Measurements from ENCODE around the gene PAPLN.

The PAPLN gene

DNA sequence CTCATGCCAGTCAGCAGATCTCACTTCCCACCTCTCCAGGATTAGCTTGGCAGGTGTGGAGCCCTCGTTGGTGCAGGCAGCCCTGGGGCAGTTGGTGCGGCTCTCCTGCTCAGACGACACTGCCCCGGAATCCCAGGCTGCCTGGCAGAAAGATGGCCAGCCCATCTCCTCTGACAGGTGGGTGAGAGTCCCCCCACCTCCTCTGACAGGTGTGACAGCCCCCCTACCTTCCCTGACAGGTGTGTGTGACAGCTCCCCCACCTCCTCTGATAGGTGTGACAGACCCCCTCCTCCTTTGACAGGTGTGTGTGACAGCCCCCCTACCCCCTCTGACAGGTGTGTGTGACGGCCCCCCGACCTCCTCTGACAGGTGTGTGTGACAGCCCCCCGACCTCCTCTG, 26.3 kb downstream of the PAPLN start:
- DNase-seq: no peak

DNA sequence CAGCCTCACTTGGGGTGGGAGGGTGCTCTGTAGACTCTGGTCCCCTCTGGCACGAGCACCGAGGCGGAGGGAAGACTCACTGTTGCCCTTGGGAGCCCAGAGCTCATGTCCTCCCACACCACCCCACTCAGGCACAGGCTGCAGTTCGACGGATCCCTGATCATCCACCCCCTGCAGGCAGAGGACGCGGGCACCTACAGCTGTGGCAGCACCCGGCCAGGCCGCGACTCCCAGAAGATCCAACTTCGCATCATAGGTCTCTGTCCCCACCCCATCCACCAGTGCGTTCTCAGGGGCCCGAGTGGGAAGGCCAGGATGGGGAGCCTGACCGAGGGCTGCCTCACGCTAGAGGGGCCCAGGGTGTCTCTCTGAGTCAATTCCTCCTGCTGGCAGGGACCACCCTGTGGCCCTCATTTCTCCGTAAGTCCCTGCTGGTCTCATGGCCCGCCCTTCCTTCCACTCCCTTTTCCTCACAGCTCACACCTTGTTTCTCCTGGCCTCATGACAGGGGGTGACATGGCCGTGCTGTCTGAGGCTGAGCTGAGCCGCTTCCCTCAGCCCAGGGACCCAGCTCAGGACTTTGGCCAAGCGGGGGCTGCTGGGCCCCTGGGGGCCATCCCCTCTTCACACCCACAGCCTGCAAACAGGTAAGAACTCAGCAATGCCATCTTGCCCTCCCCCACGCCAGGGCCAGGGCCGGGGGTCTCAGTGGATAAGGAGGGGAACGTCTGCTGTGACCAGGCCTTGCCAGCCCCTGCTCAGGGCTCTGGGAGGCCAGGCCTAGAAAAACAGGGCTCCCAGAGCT, 27.0 kb downstream of the PAPLN start:
- DNase-seq: no peak

DNA sequence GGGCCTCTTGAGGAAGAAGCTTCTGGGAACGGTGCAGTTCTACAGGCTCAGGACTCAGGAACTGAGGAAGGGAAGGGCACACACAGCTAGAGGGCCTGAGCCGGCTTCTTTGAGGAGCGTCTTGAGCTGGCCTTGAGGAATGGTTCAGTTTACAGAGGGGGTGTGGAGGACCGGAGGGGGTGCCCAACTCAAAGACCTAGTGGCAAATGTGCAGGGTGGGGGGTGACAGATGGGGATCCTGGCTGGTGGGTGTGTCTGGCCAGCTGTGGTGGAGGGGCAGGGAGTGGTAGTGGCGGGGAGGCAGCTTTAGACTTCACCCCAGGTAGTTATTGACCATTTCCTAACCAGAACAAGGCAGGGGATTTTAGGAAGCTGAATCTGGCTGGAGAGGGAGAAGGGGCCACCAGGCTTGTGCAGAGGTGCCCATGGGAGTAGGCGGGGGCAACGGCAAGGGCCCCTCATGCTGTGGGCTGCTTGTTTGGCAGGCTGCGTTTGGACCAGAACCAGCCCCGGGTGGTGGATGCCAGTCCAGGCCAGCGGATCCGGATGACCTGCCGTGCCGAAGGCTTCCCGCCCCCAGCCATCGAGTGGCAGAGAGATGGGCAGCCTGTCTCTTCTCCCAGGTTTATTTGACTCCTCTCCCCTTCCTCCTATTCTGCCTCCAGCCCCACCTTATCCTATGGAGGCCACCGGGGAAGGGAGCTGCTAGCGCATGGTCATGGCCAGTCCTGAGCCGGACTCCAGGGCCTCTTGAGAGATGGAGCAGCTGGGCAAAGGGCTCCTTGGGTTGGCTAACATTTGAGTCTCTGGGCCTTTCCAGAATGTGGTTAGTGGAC, 27.8 kb downstream of the PAPLN start:
- DNase-seq: no peak

DNA sequence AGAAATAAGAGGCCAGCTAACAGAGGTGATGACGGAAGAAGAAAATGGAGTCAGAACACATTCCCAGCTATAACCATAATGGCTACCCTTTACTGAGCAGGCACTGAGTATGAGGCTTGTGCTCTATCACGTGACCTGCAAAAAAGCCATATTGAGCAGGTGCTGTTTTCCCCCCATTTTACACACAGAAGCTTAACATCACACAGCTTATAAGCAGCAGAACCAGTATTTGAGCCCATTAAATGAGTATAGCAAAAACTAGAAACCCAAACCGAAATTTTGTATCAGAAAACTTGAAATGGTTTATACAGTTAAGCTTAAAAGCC, 28.4 kb downstream of the PAPLN start:
- no peak for DNase-seq

DNA sequence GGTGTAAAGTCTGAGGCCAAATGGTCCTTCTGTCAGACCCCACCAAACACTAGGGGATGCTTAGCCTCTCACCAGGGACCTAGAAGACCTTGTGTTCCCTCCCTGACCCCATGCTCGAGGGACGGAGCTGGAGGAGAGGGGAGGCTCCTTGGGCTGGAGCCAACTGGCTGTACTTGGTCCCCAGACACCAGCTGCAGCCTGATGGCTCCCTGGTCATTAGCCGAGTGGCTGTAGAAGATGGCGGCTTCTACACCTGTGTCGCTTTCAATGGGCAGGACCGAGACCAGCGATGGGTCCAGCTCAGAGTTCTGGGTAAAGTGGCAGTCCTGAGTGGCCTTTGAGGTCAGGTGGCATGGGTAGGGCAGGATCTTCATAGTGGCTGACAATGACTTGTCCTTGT, 29.0 kb downstream of the PAPLN start:
- no peak for DNase-seq

DNA sequence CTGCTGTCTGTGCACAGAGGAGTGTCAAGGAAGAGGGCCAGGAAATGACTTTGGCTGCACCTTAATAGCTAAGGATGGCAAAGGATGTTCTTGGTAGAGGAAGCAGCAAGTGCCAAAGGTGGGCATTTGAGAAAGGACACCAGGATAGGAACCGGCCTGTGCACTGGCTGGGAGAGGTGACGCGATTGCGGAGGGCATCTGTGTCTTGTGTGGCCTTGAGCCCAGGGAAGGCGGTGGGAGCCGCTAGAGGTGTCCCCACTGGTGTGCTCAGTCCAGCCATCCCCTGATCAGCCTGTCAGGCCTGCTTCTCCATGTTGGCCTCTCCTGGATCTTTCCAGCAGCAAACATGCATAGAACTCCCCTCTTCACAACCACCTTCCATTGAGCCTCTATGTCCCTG, 30.2 kb downstream of the PAPLN start:
- no peak for DNase-seq

DNA sequence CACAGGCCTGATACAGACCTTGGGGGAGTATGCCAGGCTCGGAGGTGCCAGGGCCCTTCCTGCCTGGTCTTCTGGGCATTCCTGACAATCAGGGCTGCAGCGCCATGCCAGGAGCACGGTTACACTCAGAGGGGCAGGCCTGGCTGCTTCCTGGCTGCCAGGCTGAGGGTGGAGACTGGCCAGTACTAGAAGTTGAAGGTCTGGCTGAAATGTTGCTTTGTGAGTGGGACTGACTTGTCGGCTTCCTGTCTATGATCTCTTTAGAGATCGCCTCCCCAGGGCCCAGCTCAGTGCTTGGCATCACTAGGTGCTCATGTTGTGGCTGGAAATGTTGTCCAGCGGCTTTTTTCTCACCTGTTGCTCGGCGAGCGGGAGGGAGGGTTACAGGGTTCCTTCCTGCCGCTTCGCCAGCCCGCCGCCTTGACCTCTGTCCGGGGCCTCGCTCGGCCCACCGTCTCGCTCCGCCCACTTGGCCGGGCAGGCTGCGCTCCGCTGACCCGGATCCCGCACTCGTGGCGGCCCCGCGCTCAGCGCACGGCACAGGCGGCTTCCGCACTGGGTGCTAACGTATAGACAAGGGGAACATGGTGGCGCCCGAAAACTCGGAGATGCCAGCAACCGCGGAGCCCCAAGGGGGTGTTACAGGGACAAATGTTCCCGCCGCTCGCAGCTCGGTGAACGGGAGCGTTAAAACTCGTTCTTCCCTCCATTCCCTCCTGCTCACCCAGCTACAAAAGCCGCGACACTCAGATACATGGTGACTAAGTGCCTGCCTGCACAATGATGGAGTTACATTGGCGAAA, 32.6 kb downstream of the PAPLN start:
- DNase-seq: no peak

DNA sequence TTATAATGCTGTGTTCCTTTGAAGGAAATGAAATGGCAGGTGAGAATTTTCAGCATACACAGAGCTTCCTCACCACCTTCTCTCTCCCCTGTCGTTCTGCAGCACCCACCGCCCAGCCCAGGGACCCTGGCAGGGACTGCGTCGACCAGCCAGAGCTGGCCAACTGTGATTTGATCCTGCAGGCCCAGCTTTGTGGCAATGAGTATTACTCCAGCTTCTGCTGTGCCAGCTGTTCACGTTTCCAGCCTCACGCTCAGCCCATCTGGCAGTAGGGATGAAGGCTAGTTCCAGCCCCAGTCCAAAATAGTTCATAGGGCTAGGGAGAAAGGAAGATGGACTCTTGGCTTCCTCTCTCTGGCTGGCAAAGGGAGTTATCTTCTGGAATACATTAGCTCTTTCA, 35.1 kb downstream of the PAPLN start:
- DNase-seq: no peak

DNA sequence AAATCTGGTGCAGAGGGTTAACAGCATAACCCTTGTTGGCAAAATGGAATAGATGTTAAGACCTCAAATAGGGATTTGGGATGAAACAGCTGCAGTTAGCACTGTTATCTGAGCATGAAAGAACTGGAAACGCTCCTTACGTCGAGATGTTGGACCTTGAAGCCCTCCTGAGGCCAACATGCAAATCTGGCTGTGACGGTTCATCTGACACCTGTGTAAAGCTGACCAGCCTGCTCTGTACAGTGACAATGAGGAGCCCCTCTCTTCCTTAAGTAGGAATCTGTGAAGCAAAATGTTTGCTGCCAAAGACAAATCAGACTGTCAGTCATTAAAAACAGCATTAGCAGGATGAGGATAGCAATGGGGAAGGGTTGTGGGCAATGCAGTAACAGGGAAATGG, 36.5 kb downstream of the PAPLN start:
- no peak for DNase-seq

DNA sequence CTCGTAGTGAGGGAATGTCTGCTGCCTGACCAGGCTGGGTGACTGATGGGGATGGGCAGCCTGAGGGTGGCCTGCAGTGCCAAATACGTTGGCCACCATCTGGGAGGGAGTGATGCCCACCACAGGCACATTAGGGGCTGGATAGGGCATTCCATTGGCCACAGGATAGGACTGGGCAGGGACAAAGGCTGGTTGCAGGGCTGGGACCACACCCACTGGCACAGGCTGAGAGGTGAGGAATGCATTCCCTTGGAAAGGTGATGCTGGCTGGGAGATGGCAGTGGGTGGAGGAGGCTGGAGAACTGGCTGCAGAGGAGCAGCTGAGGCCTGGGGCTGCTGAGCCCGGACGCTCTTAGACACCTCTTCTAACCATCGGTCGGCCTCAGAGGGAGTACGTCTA, 39.5 kb downstream of the PAPLN start:
- no peak for DNase-seq

DNA sequence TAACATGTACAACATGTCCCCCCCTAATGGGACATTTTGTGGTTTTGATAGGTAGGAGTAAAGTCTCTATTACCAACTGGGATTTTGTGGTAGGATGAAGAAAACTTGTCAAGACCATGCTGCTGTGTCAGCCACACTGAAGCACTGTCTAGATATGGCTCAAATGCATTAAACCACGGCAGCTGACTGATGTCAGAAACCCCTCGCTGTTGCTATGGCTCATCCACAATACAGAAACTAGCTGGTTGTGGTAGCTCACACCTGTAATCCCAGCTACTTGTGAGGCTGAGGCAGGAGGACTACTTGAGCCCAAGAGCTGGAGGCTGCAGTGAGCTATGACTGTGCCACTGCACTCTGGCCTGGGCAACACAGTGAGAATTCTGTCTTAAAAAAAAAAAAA, 40.1 kb downstream of the PAPLN start:
- no peak for DNase-seq

DNA sequence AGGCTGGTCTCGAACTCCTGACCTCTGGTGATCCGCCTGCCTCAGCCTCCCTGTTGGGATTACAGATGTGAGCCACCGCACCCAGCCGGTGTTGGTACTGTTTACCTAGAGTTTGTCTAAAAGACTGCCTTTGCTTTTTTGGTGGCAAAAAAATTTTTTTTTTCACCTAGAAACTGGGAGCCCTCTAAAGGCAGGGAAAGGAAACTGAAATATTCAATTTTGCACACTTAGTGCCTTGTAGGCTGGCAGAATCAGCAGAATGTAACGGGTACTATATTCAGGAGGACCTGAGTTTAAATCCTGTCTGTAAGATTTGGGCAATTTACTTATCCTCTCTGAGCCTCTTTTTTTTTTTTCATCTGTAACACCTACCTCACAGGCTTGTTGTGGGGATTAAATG, 43.6 kb downstream of the PAPLN start:
- DNase-seq: no peak

DNA sequence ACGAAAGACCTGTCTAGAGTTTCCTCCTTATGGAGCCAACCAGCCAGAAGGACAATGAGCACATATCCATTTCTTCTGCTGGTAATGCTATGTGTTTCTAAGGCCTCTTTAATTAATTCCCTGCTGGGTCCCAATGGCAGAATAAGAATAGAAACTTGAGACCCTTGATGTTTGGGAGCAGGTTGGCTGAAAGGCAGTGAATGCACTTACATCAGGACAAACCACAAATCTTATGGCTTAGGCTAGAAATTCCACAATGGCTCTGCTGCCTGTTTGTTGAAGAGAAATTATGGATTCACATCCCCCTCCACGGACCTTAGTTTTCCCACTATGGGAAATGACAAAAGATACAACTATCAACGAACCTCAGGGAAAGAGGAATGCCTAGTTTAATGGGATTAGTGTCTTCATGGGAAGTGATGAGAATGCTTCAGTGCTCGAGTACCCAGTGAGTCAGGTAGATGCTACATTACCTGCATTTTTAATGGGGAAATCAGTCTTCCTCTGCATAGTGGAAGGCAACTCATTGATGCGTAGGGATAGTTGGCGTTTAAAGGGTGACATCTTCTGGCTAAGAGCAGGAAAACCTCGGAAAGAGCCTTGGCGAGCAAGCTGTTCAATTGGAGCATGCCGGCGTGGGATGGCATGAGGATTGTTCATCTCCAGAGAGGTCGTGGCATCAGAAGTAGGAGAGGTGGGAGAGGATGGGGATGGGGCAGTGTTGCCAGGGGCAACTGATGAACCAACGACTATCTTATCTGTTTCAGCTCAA, 46.5 kb downstream of the PAPLN start:
- no peak for DNase-seq

DNA sequence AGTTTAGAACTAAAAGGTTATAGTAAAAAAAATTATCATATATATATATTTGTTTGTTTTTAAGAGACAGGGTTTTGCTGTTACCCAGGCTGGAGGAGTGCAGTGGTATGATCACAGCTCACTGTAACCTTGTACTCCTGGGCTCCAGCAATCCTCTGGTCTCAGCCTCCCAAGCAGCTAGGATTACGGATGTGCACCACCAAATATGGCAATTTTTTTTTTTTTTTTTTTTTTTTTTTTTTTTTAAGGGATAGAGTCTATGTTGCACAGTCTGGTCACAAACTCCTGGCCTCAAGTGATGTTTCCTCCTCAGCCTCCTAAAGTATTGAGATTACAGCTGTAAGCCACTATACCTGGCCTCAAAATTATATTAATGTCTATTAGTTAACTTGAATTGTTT, 48.7 kb downstream of the PAPLN start:
- DNase-seq: no peak

DNA sequence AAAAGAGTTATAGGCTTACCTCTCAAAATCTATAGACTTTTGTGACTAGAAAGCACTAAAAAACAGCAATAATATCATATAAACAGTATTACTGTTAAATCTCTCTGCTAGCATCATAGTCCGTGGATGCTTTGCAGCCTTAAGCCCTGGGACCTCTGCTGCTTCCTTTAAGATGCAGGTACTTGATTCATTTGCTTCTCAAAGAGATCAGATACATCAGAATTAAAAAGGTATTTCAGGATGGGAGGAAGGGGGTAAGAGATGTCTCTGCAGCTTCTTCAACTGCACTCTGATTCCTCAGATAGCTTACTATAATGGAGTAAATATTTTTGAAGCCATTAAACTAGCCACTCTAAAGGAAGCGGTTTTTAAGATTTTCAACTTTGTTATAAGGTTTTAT, 49.3 kb downstream of the PAPLN start:
- no peak for DNase-seq

DNA sequence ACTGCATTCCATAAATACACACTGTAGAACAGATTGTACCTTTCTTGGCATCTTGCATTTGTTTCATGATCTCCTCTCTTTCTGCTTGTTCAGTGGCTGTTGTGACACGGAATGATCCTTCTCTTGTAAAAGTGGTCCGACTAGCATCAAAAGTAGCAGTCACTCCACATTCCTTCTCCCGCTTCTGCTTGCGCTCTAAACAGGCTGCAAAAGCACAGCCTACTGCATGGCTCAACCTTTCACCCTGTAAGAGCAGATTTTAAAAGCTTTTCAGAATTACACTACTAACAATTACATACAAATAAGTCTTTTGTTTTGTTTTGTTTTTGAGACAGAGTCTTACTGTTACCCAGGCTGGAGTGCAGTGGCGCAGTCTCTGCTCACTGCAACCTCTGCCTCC, 49.8 kb downstream of the PAPLN start:
- no peak for DNase-seq

DNA sequence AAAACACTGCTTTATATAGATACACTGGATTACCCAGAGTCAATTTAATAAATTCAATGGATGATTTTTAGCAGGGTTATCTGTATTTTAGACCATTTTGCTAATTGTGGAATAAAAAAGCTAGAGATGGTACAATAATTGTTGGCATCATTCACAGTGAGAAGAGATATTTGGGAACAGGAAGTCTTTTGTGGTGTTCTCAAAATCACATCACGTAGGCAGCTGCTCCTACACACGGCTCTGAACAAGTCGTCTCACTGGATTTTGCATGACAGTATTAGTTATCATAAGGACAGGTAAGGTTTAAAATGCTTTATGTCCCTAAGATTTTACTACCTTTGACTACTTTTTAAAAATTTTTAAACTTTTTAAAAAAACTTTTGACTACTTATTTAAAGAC, 52.0 kb downstream of the PAPLN start:
- DNase-seq: no peak

DNA sequence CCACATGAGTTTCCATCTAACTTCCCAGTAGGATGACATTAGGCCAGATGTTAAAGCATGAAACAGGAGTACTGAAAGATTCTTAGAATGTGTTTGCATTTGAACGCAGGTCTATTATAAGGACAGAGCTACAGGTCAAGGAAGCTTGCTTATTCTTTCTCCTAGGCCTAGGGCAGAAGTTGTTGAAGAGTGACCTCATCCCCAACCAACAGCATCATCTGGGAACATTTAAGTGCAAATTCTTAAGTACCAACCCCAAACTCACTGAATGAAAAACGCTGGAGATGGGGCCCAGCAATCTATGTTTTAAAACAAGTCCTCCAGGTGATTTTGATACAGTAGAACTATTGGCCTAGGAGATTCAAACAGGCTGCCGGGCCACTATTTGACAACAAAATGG, 52.4 kb downstream of the PAPLN start:
- no peak for DNase-seq

DNA sequence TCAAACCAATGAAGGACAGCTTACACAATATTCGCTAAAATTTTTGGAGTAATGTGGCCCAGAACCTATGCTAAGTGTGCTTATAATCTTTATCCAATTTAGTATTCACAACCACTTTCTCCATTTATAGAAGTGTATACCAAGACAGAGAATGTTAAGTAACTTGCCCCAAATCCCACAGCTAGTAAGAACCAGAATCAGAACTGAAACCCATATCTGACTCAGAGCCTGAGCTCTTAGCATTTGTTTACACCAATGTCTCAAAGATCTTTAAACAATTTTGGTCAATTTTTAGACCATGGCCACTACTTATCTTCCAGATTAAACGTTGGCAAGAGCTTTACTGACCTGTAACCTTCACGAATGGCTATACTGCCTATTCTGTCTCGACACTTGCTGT, 53.0 kb downstream of the PAPLN start:
- DNase-seq: no peak

DNA sequence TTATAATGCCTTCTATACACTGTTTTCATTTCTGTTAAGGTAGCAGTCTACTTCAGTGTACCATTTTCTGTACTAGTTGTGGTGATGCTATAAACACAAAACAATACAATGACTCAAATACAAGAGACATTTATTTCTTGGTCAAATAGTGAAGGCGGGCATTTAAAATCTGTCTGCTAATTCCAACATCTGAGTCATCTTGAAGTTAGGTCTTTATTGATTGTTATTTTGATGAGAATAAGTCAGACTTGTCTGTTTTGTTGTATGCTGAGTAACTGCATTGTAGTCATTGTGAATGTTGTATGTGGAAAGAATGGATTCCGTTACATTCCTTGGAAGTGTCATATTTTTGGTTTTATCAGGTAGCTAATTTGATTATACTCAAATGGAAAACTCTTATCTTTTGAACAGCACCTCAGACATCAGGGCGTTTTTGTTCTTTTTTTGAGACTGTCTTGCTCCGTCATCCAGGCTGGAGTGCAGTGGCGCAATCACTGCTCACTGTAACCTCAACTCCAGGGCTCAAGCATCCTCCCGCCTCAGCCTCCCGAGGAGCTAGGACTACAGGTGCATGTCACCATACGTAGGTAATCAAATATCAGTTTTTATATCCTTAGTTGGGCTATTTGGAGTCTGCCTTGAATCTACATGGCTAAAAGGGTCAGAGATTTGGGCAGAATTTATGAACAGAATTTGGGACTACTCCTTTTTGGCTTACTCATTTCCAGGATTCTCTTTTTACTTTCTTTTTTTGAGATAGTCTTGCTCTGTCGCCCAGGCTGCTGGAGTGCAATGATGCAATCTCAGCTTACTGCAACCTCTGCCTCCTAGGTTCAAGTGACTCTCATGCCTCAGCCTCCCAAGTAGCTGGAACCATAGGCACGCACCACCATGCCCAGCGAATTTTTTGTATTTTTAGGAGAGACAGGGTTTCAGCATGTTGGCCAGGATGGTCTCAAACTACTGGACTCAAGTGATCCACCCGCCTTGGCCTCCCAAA, 56.8 kb downstream of the PAPLN start:
- DNase-seq: no peak

DNA sequence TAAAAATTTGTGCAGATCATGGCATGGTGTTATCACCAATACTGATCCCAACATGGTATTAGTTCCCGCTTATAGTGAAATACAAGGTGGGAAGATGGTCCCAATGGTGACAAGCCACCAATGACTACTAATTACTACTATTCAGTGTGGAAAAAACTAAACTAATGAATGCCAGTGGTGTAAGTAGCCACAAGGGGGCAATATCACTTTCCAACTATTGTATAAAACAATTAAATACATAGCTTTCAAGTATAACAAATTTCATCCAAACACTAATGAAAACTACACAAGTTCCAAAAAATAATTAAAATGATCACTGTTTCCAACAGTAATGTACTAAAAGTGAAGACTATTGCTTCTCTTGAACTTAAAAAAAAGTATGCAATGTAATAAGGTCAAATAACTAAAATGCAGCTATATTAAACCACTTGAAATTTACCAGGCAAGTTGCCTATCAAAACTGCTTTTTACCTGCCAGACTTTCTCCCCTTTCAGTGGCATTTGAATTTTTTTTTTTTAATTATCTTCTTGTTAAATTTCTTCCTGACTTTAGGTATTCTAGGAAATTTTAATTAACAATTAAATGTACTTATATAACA, 58.0 kb downstream of the PAPLN start:
- DNase-seq: no peak

Measured in stimulated activated CD4-positive, alpha-beta T cell treated with anti-CD3 and anti-CD28 coated beads, Interleukin-4, amount 100 ng/mL, for 4 hours (primary cell).